Measurements from ENCODE around the gene DGKI.

DGKI gene

GRCh38 chr7:137523171-137523570 lies 323.6 kb downstream of the DGKI start (continued):
- TF ChIP-seq ZBTB44 (tag by site-specific recombination; IDR thresholded peaks at IDR 0.05) (no peak), KLF1 (tag by site-specific recombination; IDR thresholded peaks at IDR 0.05) (no peak)

GRCh38 chr7:137521451-137521850 lies 325.3 kb downstream of the DGKI start:
- H3K4me1 ChIP-seq (ENCODE audit: control insufficient read depth, insufficient read depth, low read length): no peaks in the 10 kb centered on the region
- H3K9me3 ChIP-seq (ENCODE audit: control insufficient read depth, insufficient read depth, low read depth, low read length): no peaks in the 10 kb centered on the region
- H3K27ac ChIP-seq (ENCODE audit: extremely low read depth, low read depth, low read length): no peak overlapping the region
- no peak for TF ChIP-seq GLIS2 (tag by site-specific recombination; IDR thresholded peaks at IDR 0.05)
- no peak for TF ChIP-seq ZSCAN23 (tag by site-specific recombination; IDR thresholded peaks at IDR 0.05)
- no peak overlapping the region for H3K4me3 ChIP-seq (ENCODE audit: low read depth, low read length)
- ChIA-PET CTCF (interaction anchor here (0.6 kb wide), 1 partner anchor 35 kb away, joined by 3 read pairs; no protein-coding TSS in a partner anchor), POLR2A (no interaction called here)
- H3K36me3 ChIP-seq (ENCODE audit: control insufficient read depth in 2 of 2, insufficient read depth in 1 of 2, low read length in 2 of 2): no peaks in the 10 kb centered on the region

DNA sequence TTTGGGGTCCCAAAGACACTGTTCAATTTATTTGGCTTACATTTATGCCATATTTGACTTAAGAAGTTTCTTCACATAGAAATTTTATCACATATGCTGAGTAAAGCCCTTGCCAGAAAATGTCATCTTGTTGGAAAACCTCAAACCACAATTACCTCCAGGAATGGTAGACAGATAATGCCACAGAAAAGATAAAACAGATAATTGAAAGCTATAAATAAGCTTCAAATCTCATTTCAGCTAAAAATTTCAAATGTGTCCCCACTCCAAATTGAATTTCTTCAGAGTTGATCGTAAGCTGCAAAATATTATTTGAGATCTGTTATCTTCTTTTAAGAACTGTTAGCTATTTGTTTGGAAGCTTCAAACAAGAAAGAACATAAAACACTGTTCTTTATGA lies 326.8 kb downstream of the DGKI start:
- Histone ChIP-seq H3K4me3 (ENCODE audit: low read depth, low read length) (no peak overlapping the region), H3K27ac (ENCODE audit: extremely low read depth, low read depth, low read length) (no peak overlapping the region), H3K36me3 (ENCODE audit: control insufficient read depth in 2 of 2, insufficient read depth in 1 of 2, low read length in 2 of 2) (no peaks in the 10 kb centered on the region), H3K9me3 (ENCODE audit: control insufficient read depth, insufficient read depth, low read depth, low read length) (no peaks in the 10 kb centered on the region), H3K4me1 (ENCODE audit: control insufficient read depth, insufficient read depth, low read length) (no peaks in the 10 kb centered on the region)
- ChIA-PET POLR2A (no interaction called here), CTCF (no interaction called here)
- no peak for TF ChIP-seq ZNF248 (tag by site-specific recombination; IDR thresholded peaks at IDR 0.05)
- TF ChIP-seq, protein P1, sequence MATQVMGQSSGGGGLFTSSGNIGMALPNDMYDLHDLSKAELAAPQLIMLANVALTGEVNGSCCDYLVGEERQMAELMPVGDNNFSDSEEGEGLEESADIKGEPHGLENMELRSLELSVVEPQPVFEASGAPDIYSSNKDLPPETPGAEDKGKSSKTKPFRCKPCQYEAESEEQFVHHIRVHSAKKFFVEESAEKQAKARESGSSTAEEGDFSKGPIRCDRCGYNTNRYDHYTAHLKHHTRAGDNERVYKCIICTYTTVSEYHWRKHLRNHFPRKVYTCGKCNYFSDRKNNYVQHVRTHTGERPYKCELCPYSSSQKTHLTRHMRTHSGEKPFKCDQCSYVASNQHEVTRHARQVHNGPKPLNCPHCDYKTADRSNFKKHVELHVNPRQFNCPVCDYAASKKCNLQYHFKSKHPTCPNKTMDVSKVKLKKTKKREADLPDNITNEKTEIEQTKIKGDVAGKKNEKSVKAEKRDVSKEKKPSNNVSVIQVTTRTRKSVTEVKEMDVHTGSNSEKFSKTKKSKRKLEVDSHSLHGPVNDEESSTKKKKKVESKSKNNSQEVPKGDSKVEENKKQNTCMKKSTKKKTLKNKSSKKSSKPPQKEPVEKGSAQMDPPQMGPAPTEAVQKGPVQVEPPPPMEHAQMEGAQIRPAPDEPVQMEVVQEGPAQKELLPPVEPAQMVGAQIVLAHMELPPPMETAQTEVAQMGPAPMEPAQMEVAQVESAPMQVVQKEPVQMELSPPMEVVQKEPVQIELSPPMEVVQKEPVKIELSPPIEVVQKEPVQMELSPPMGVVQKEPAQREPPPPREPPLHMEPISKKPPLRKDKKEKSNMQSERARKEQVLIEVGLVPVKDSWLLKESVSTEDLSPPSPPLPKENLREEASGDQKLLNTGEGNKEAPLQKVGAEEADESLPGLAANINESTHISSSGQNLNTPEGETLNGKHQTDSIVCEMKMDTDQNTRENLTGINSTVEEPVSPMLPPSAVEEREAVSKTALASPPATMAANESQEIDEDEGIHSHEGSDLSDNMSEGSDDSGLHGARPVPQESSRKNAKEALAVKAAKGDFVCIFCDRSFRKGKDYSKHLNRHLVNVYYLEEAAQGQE (tag by site-specific recombination; IDR thresholded peaks at IDR 0.05): no peak
- TF ChIP-seq ZNF664 (tag by site-specific recombination; IDR thresholded peaks at IDR 0.05): no peak
- no peak for TF ChIP-seq ZBTB48 (tag by site-specific recombination; IDR thresholded peaks at IDR 0.05)
- TF ChIP-seq, protein P2, sequence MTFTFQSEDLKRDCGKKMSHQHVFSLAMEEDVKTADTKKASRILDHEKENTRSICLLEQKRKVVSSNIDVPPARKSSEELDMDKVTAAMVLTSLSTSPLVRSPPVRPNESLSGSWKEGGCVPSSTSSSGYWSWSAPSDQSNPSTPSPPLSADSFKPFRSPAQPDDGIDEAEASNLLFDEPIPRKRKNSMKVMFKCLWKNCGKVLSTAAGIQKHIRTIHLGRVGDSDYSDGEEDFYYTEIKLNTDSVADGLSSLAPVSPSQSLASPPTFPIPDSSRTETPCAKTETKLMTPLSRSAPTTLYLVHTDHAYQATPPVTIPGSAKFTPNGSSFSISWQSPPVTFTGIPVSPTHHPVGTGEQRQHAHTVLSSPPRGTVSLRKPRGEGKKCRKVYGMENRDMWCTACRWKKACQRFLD (tag by site-specific recombination; IDR thresholded peaks at IDR 0.05): no peak
- TF ChIP-seq ZNF174 (tag by site-specific recombination; IDR thresholded peaks at IDR 0.05): no peak
- no peak for TF ChIP-seq ZNF580 (tag by site-specific recombination; IDR thresholded peaks at IDR 0.05)
- no peak for TF ChIP-seq OVOL3 (tag by site-specific recombination; IDR thresholded peaks at IDR 0.05)
- TF ChIP-seq ZNF223 (tag by site-specific recombination; IDR thresholded peaks at IDR 0.05): no peak
- no peak for TF ChIP-seq ZNF10 (tag by site-specific recombination; IDR thresholded peaks at IDR 0.05)
- TF ChIP-seq ZNF324 (tag by site-specific recombination; IDR thresholded peaks at IDR 0.05): no peak
- TF ChIP-seq ZNF670 (tag by site-specific recombination; IDR thresholded peaks at IDR 0.05; ENCODE audit: low read depth): no peak
- no peak for TF ChIP-seq KLF9 (tag by site-specific recombination; IDR thresholded peaks at IDR 0.05; ENCODE audit: low read depth)
